SK-N-MC (cell line): ENCODE data around the gene POMGNT2.

Experiments
- DNase-seq: peaks from one replicate; pipeline ENCODE4 v3.0.0-alpha.2; 2011; ENCODE audit warnings: low read depth, low spot score
- H3K27ac ChIP-seq: fragments of 200-600 bp; sonication (generic); 2 replicates; pipeline ENCODE4 v1.5.1; 2016; ENCODE audit warnings: mixed run types
- H3K36me3 ChIP-seq: fragments of 200-600 bp; sonication (generic); 2 replicates; pipeline ENCODE4 v1.6.1; 2017; ENCODE audit warnings: antibody characterized with exemption, low read length, mixed read lengths; ENCODE audit not compliant: insufficient read depth
- H3K4me3 ChIP-seq: fragments of 200-600 bp; sonication (generic); 2 replicates; pipeline ENCODE4 v1.5.1; 2016
- H3K9ac ChIP-seq: fragments of 200-600 bp; sonication (generic); 2 replicates; pipeline ENCODE4 v1.8.0; 2017; ENCODE audit warnings: mixed run types, mixed read lengths; ENCODE audit not compliant: insufficient read length
- H3K9me3 ChIP-seq: fragments of 200-600 bp; sonication (generic); 2 replicates; pipeline ENCODE4 v1.6.1; 2017; ENCODE audit warnings: low read depth, mild to moderate bottlenecking, antibody characterized with exemption, low read length, moderate library complexity, mixed read lengths
- EZH2 ChIP-seq: fragments of 200-600 bp; sonication (generic); IDR thresholded peaks from one replicate; pipeline ENCODE4 v1.6.1; 2017; ENCODE audit warnings: antibody characterized with exemption
- FOXP2 ChIP-seq: optimal IDR thresholded peaks from 2 replicates; pipeline ENCODE3; 2011; ENCODE audit warnings: mild to moderate bottlenecking, moderate library complexity; ENCODE audit not compliant: insufficient read depth; ENCODE audit errors: extremely low read length, control extremely low read depth
- POLR2AphosphoS5 ChIP-seq: IDR thresholded peaks from 2 replicates; pipeline ENCODE4 v1.6.1; 2012; ENCODE audit warnings: mild to moderate bottlenecking, low read depth, low read length, borderline replicate concordance

The POMGNT2 gene

DNA sequence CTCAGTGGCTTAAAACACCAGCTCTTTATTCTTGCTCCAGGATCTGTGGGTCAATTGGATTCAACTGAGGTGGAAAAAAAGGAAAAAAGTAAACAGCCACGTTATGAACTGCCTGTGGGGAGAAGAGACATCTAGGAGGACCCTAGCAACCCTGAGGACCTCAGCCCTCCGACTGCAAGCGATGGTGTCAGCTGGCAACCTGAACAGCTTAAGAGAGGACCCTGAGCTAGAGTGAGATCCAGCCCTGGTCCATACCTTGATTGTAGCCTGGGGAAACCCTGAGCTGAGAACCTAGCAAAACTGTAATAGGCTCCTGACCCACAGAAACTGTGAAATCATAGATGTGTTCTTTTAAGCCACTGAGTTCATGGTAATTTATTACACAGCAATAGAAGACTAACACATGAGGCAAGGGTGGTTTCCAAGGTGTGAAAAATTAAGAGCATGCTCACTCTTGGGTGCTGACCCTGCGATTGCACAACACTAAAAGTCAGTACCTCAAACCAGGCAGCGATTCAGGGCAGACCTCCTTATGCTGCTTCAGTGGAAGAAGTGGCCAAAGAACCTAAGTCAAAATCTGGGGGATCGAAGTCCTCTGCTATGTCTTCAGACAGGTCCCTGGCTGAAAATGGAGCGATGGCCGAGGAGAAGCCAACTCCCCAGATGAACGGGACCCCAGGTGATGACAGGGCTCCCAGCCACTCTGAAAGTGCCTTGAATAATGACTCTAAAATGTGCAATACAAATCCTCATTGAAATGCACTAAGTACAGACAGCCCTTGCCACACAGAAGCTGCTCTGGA, 69.1 kb downstream of the POMGNT2 start:
- no peak overlapping the region for H3K27ac ChIP-seq
- DNase-seq = no peak
- H3K36me3 ChIP-seq = no peaks in the 10 kb centered on the region
- H3K9ac ChIP-seq = no peak overlapping the region
- no peaks in the 10 kb centered on the region for H3K9me3 ChIP-seq
- H3K4me3 ChIP-seq = no peak overlapping the region
- TF ChIP-seq FOXP2 = no peak
- TF ChIP-seq EZH2 = no peak
- TF ChIP-seq POLR2AphosphoS5 = no peak

DNA sequence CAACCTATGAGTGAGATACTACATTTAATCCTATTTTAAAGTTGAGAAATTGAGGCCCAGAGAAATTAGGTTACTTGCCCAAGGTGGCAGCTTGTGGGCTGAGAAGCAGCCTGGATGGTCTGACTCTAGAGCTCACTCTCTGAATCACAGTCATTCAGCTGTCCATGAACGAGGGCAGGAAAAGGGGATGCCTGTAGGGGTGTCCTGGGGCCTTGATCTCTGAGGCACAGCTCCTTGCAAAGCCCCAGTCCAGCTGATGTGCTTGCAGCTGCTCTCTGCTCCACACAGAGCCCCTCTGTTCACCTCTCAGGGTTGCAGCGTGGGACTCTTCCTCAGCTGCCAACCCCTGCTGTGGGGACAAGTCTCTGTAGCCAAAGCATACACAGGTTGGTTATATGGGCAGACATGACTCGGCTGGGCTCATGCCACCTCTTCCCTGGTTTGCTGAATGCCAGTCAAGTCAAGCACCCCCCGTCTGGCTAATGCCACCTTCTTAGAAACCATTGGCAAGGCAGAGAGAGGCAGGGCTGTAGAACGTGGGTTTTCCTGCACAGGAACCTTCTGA, 70.0 kb downstream of the POMGNT2 start:
- no peak for DNase-seq
- no peak overlapping the region for H3K27ac ChIP-seq
- no peaks in the 10 kb centered on the region for H3K9me3 ChIP-seq
- no peaks in the 10 kb centered on the region for H3K36me3 ChIP-seq
- TF ChIP-seq POLR2AphosphoS5 (no peak), EZH2 (no peak), FOXP2 (no peak)
- H3K9ac ChIP-seq = no peak overlapping the region
- H3K4me3 ChIP-seq = no peak overlapping the region

DNA sequence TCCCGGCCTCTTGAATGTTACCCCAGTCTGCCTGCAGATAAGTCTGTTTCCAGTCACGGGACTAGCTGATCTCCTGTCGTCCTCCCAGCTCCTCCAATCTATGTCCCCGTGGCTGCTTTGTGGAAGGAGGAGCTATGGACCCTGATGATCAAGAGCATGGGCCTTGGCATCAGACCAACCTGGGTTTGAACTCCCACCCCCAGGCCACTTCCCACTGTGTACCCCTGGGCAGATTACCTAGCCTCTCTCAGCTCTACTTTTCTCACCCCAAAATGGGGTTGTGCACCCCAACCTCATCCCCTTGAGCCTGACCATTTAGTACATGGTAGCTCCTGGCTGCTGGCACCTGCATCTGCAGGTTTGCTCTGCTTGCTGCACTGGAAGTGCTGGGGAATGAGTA, 71.0 kb downstream of the POMGNT2 start:
- TF ChIP-seq FOXP2 (no peak), POLR2AphosphoS5 (no peak), EZH2 (no peak)
- Histone ChIP-seq H3K9me3 (no peaks in the 10 kb centered on the region), H3K36me3 (no peaks in the 10 kb centered on the region), H3K27ac (no peak overlapping the region), H3K9ac (no peak overlapping the region), H3K4me3 (no peak overlapping the region)
- DNase-seq = no peak

GRCh38 chr3:43034200-43034599, 71.7 kb downstream of the POMGNT2 start:
- Histone ChIP-seq H3K36me3 (no peaks in the 10 kb centered on the region), H3K4me3 (no peak overlapping the region), H3K9ac (no peak overlapping the region), H3K27ac (no peak overlapping the region), H3K9me3 (no peaks in the 10 kb centered on the region)
- no peak for DNase-seq
- TF ChIP-seq POLR2AphosphoS5 (no peak), EZH2 (no peak), FOXP2 (no peak)

GRCh38 chr3:43032646-43033628, 72.9 kb downstream of the POMGNT2 start:
- Histone ChIP-seq H3K4me3 (no peak overlapping the region), H3K27ac (no peak overlapping the region), H3K9ac (no peak overlapping the region), H3K36me3 (no peaks in the 10 kb centered on the region), H3K9me3 (no peaks in the 10 kb centered on the region)
- DNase-seq = no peak
- TF ChIP-seq POLR2AphosphoS5 (no peak), FOXP2 (no peak), EZH2 (no peak)

DNA sequence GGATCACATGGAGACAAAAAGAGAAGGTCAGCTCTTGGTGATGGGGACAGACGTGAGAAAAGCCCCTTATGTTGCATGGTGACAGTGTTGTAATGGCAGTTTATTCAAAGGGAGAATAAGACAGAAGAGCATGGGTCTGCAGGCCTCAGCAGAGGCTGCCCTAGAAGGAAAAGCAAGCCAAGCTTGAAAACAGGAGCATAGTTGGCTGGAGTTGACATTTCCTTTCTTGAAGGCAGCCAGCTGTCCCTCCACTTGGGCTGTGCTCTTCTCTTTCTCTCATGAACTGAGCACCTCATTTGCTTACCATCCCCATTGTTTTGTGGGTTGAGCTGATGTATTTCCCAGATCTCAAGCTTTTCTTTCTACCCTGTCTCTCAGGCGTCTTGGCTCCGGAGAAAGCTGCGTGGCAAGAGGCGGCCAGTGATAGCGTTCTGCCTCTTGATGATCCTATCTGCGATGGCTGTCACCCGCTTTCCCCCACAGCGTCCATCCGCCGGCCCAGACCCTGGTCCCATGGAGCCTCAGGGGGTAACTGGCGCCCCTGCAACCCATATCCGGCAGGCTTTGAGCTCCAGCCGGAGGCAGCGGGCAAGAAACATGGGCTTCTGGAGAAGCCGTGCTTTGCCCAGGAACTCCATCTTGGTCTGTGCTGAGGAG, 73.9 kb downstream of the POMGNT2 start:
- Histone ChIP-seq H3K4me3 (no peak overlapping the region), H3K9me3 (no peaks in the 10 kb centered on the region), H3K36me3 (no peaks in the 10 kb centered on the region), H3K9ac (no peak overlapping the region), H3K27ac (no peak overlapping the region)
- TF ChIP-seq EZH2 (no peak), FOXP2 (no peak), POLR2AphosphoS5 (no peak)
- DNase-seq = no peak

GRCh38 chr3:43031485-43031884, 74.4 kb downstream of the POMGNT2 start:
- DNase-seq = no peak
- Histone ChIP-seq H3K4me3 (no peak overlapping the region), H3K27ac (no peak overlapping the region), H3K9ac (no peak overlapping the region), H3K36me3 (no peaks in the 10 kb centered on the region), H3K9me3 (no peaks in the 10 kb centered on the region)
- TF ChIP-seq POLR2AphosphoS5 (no peak), FOXP2 (no peak), EZH2 (no peak)
